Skeletal muscle tissue (tissue), 4 donors: ENCODE data around the gene LYSMD1. TPM values are rescaled to one million over a fixed set of nuclear protein-coding genes. Genes with fewer than 3 reads are reported as not detected.
"Not testable (repeated sequence)": the region's sequence is repeated elsewhere in the genome, so short reads cannot be mapped to it uniquely, and the experiment has no call there.

Experiments
- H3K27ac ChIP-seq: one replicate; pipeline ENCODE4 v1.7.0; 2013; ENCODE audit warnings: mild to moderate bottlenecking, low read depth, low read length, inconsistent platforms
- H3K27me3 ChIP-seq, 3 donors: one replicate each; pipeline ENCODE4 v1.7.0; 2013; ENCODE audit warnings: low read length in 3 of 3; ENCODE audit not compliant: control insufficient read depth in 3 of 3, insufficient read depth in 3 of 3
- H3K36me3 ChIP-seq, 3 donors: one replicate each; pipeline ENCODE4 v1.7.0; 2013; ENCODE audit warnings: low read length in 3 of 3; ENCODE audit not compliant: control insufficient read depth in 3 of 3, insufficient read depth in 3 of 3
- H3K4me1 ChIP-seq, 3 donors: one replicate each; pipeline ENCODE4 v1.7.0; 2013; ENCODE audit warnings: low read length in 3 of 3, mild to moderate bottlenecking in 3 of 3; ENCODE audit not compliant: control insufficient read depth in 3 of 3, insufficient read depth in 3 of 3
- H3K4me3 ChIP-seq, 3 donors: one replicate each; pipeline ENCODE4 v1.7.0; 2013; ENCODE audit warnings: low read length in 3 of 3
- H3K9ac ChIP-seq, 3 donors: one replicate each; pipeline ENCODE4 v1.7.0; 2013; ENCODE audit warnings: low read length in 3 of 3, mild to moderate bottlenecking in 3 of 3, moderate library complexity in 2 of 3, low read depth in 1 of 3
- H3K9me3 ChIP-seq, 3 donors: one replicate each; pipeline ENCODE4 v1.7.0; 2013; ENCODE audit warnings: low read length in 3 of 3; ENCODE audit not compliant: control insufficient read depth in 3 of 3
- total RNA-seq: library from RNA; depleted of rRNA; stranded (reverse); fragments of >200 nt; gene quantifications from one replicate; pipeline ENCODE4 v1.2.3, GENCODE V29; 2014
- donor health status: Osteomylitis.

The LYSMD1 gene
- total RNA-seq, 1 donor from 2014 or later, result 9.9 TPM

- Histone ChIP-seq H3K9ac (peak overlapping the region; percentile 10 to 72 (median 57)), H3K36me3 (no peaks in the 10 kb centered on the region), H3K27me3 (no peaks in the 10 kb centered on the region), H3K9me3 (no peaks in the 10 kb centered on the region), H3K4me3 (peak overlapping the region; percentile 26 to 49 (median 39)), H3K27ac (peak overlapping the region; percentile 36), H3K4me1 (peaks cover 10 to 18% (median 12%) of the 10 kb centered on the region in 3 donors)
Measured at GRCh38 chr1:151196292-151196800, 30.6 kb upstream of the LYSMD1 start.

GRCh38 chr1:151194894-151195594, 29.3 kb upstream of the LYSMD1 start:
- H3K9me3 ChIP-seq, H3K27me3 ChIP-seq, H3K27ac ChIP-seq, H3K9ac ChIP-seq, H3K36me3 ChIP-seq, H3K4me3 ChIP-seq: not testable (repeated sequence)
- peaks cover 7 to 12% (median 10%) of the 10 kb centered on the region in 3 donors for H3K4me1 ChIP-seq

- Histone ChIP-seq H3K9ac (no peak overlapping the region), H3K9me3 (no peaks in the 10 kb centered on the region), H3K36me3 (no peaks in the 10 kb centered on the region), H3K27ac (no peak overlapping the region), H3K4me1 (peaks cover 6 to 11% (median 9%) of the 10 kb centered on the region in 3 donors), H3K27me3 (no peaks in the 10 kb centered on the region), H3K4me3 (no peak overlapping the region)
Measured at GRCh38 chr1:151193856-151194255, 28.2 kb upstream of the LYSMD1 start.

- Histone ChIP-seq H3K9me3 (no peaks in the 10 kb centered on the region), H3K4me1 (peaks cover 12 to 14% (median 13%) of the 10 kb centered on the region in 3 donors), H3K36me3 (no peaks in the 10 kb centered on the region), H3K4me3 (no peak overlapping the region), H3K9ac (no peak overlapping the region), H3K27ac (no peak overlapping the region), H3K27me3 (no peaks in the 10 kb centered on the region)
Measured at GRCh38 chr1:151193304-151193703, 27.6 kb upstream of the LYSMD1 start.

- H3K36me3 ChIP-seq, result no peaks in the 10 kb centered on the region
- no peak overlapping the region for H3K4me3 ChIP-seq
- no peaks in the 10 kb centered on the region for H3K9me3 ChIP-seq
Measured at GRCh38 chr1:151192047-151192446, 26.3 kb upstream of the LYSMD1 start.

GRCh38 chr1:151189637-151190445, 24.1 kb upstream of the LYSMD1 start, which contains the start of gene VPS72:
Gene VPS72 (minus strand): TSS chr1:151190197. CDS start chr1:151190121, 76 bp downstream.
- H3K27ac ChIP-seq, result peak within 1 kb of the TSS; percentile 82
- peak within 1 kb of the TSS; percentile 79 to 95 (median 94) for H3K4me3 ChIP-seq
- H3K9me3 ChIP-seq, result no peaks in the 10 kb centered on the region
- H3K9ac ChIP-seq, result peak within 1 kb of the TSS; percentile 87 to 95 (median 94)
- peaks cover 24 to 32% (median 30%) of the 10 kb centered on the region in 3 donors for H3K4me1 ChIP-seq
- H3K27me3 ChIP-seq, result no peaks in the 10 kb centered on the region
- peaks cover 7 to 11% (median 9%) of the 10 kb centered on the region in 3 donors for H3K36me3 ChIP-seq

More at GRCh38 chr1:151192047-151192446, 26.3 kb upstream of the LYSMD1 start:
- H3K9ac ChIP-seq, result no peak overlapping the region
- H3K27ac ChIP-seq, result no peak overlapping the region
- H3K4me1 ChIP-seq, result peaks cover 21 to 23% (median 23%) of the 10 kb centered on the region in 3 donors
- no peaks in the 10 kb centered on the region for H3K27me3 ChIP-seq

- Histone ChIP-seq H3K27ac (peak overlapping the region; percentile 82), H3K9ac (peak overlapping the region; percentile 87 to 95 (median 94)), H3K4me1 (peaks cover 24 to 32% (median 30%) of the 10 kb centered on the region in 3 donors), H3K36me3 (peaks cover 13 to 21% (median 19%) of the 10 kb centered on the region in 3 donors), H3K4me3 (peak overlapping the region; percentile 79 to 95 (median 94))
- not testable (repeated sequence) for H3K9me3 ChIP-seq, H3K27me3 ChIP-seq
Measured at GRCh38 chr1:151188667-151189066, 23.0 kb upstream of the LYSMD1 start.

- Histone ChIP-seq H3K4me1 (peaks cover 24 to 32% (median 30%) of the 10 kb centered on the region in 3 donors), H3K27ac (peak overlapping the region; percentile 82), H3K27me3 (no peaks in the 10 kb centered on the region), H3K36me3 (peaks cover 20 to 34% (median 31%) of the 10 kb centered on the region in 3 donors), H3K9ac (peak overlapping the region in 2 of 3 donors; percentile 34 to 42), H3K9me3 (no peaks in the 10 kb centered on the region), H3K4me3 (no peak overlapping the region)
Measured at GRCh38 chr1:151187205-151187604, 21.5 kb upstream of the LYSMD1 start.

- H3K9ac ChIP-seq, result no peak overlapping the region
- H3K9me3 ChIP-seq, result no peaks in the 10 kb centered on the region
- H3K27me3 ChIP-seq, result no peaks in the 10 kb centered on the region
- H3K27ac ChIP-seq, result no peak overlapping the region
- peaks cover 22 to 28% (median 28%) of the 10 kb centered on the region in 3 donors for H3K4me1 ChIP-seq
- no peak overlapping the region for H3K4me3 ChIP-seq
- peaks cover 40 to 57% (median 49%) of the 10 kb centered on the region in 3 donors for H3K36me3 ChIP-seq
Measured at GRCh38 chr1:151184211-151184610, 18.5 kb upstream of the LYSMD1 start.
